Ascending aorta (tissue), 2 donors: ENCODE measurements around the gene TGM5. TPM values are rescaled to one million over a fixed set of nuclear protein-coding genes. Genes with fewer than 3 reads are reported as not detected.
A peak's percentile ranks its signal among the peaks of the same experiment; 100 is the strongest.
"Not testable (repeated sequence)": the region's sequence is repeated elsewhere in the genome, so short reads cannot be mapped to it uniquely, and the experiment has no call there.

Experiments
- DNase-seq, 2 donors: peaks; one replicate each; pipeline ENCODE4 v3.0.0-alpha.2; 2019; ENCODE audit warnings: low spot score in 2 of 2
- H3K27ac ChIP-seq, 2 donors: fragments of 200-600 bp; sonication (generic); one replicate each; pipeline ENCODE4 v1.5.1; 2016 to 2017; ENCODE audit warnings: mild to moderate bottlenecking in 1 of 2
- H3K27me3 ChIP-seq: fragments of 200-600 bp; sonication (generic); one replicate; pipeline ENCODE4 v1.5.1; 2017
- H3K36me3 ChIP-seq, 2 donors: fragments of 200-600 bp; sonication (generic); one replicate each; pipeline ENCODE4 v1.5.1; 2016
- H3K4me1 ChIP-seq, 2 donors: fragments of 200-600 bp; sonication (generic); one replicate each; pipeline ENCODE4 v1.5.1; 2016 to 2017; ENCODE audit warnings: mild to moderate bottlenecking in 1 of 2
- H3K4me3 ChIP-seq, 2 donors: fragments of 200-600 bp; sonication (generic); one replicate each; pipeline ENCODE4 v1.5.1; 2016 to 2017; ENCODE audit warnings: mild to moderate bottlenecking in 1 of 2
- H3K9me3 ChIP-seq, 2 donors: fragments of 200-600 bp; sonication (generic); one replicate each; pipeline ENCODE4 v1.5.1; 2016
- intact Hi-C: fragments of 100-400 bp; cut with DNase I; formaldehyde crosslinking; loops from one replicate; pipeline ENCODE4 v1.15.1; 2023
- total RNA-seq: library from RNA; depleted of rRNA; stranded (reverse); fragments of >200 nt; gene quantifications from one replicate; pipeline ENCODE4 v1.1.0, GENCODE V29; 2016
- TF ChIP-seq, protein P1 (sequence below), 3 experiments: fragments of 200-600 bp in 2 of 3; fragments of 450-650 bp in 1 of 3; sonication (generic) in 2 of 3; IDR thresholded peaks; one replicate each; pipeline ENCODE4 v1.5.1; 2016 to 2019; ENCODE audit warnings: antibody characterized with exemption in 3 of 3, mild to moderate bottlenecking in 1 of 3, moderate library complexity in 1 of 3

The TGM5 gene
- total RNA-seq, 1 donor from 2014 or later = not detected

- no peaks in the 10 kb centered on the region for H3K27me3 ChIP-seq
- H3K4me1 ChIP-seq = no peaks in the 10 kb centered on the region
- no peak overlapping the region for H3K27ac ChIP-seq
- no peaks in the 10 kb centered on the region for H3K36me3 ChIP-seq
- intact Hi-C loops = no loop called here
- DNase-seq = no peak
- TF ChIP-seq, protein P1, sequence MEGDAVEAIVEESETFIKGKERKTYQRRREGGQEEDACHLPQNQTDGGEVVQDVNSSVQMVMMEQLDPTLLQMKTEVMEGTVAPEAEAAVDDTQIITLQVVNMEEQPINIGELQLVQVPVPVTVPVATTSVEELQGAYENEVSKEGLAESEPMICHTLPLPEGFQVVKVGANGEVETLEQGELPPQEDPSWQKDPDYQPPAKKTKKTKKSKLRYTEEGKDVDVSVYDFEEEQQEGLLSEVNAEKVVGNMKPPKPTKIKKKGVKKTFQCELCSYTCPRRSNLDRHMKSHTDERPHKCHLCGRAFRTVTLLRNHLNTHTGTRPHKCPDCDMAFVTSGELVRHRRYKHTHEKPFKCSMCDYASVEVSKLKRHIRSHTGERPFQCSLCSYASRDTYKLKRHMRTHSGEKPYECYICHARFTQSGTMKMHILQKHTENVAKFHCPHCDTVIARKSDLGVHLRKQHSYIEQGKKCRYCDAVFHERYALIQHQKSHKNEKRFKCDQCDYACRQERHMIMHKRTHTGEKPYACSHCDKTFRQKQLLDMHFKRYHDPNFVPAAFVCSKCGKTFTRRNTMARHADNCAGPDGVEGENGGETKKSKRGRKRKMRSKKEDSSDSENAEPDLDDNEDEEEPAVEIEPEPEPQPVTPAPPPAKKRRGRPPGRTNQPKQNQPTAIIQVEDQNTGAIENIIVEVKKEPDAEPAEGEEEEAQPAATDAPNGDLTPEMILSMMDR (IDR thresholded peaks at IDR 0.05) = no peak
- H3K9me3 ChIP-seq = no peaks in the 10 kb centered on the region
- H3K4me3 ChIP-seq = no peak overlapping the region
Measured at GRCh38 chr15:43275740-43276562, 9.2 kb upstream of the TGM5 start.

DNA sequence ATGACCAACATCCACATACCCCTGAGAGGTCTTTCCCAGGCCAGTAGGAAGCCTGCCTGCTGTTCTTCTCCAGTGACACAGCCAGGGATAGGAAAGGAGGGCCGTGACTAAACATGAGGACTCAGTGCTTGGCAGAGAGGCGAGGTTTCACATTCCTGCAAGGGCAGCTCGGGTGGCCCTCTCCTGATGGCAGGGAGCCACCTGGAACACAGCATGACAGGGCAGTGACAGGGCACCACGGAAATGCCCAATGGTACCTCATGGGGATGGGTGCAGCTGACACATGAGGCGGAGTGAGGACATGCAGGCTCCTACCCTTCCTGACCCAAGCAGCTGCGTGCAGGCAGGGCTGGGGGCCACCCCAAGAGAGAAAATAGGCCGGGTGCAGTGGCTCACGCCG, 7.4 kb upstream of the TGM5 start:
- DNase-seq = peak in 1 of 2 donors; percentile 61
- H3K4me1 ChIP-seq = no peaks in the 10 kb centered on the region
- no peak overlapping the region for H3K27ac ChIP-seq
- H3K4me3 ChIP-seq = no peak overlapping the region
- TF ChIP-seq, protein P1 (IDR thresholded peaks at IDR 0.05) = no peak
- no peaks in the 10 kb centered on the region for H3K9me3 ChIP-seq
- intact Hi-C loops = no loop called here
- H3K27me3 ChIP-seq = no peaks in the 10 kb centered on the region
- H3K36me3 ChIP-seq = no peaks in the 10 kb centered on the region

DNA sequence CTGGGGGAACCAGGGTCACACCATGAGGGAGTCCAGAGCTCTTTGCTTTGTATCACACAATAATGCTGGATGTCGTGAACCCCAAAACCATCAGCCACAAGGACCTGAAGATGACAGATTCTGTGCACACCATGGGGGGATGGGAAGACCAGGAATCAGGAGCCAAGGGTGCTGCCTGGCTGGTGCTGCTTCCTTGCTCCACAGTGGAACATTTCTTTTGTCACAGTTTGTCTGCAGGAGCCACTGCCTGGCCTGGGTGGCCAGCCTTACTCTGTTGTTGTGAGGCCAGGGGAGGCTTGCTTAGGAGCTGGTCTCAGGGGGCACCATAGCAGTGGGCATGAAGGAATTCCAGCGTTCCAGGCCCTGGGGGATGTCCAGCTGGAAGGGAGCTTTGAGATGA, 6.5 kb upstream of the TGM5 start:
- H3K9me3 ChIP-seq = no peaks in the 10 kb centered on the region
- no peaks in the 10 kb centered on the region for H3K4me1 ChIP-seq
- DNase-seq = peak in 1 of 2 donors; percentile 24
- H3K27ac ChIP-seq = no peak overlapping the region
- H3K4me3 ChIP-seq = no peak overlapping the region
- no peaks in the 10 kb centered on the region for H3K36me3 ChIP-seq
- intact Hi-C loops = no loop called here
- H3K27me3 ChIP-seq = no peaks in the 10 kb centered on the region
- TF ChIP-seq, protein P1 (IDR thresholded peaks at IDR 0.05) = no peak

- H3K4me3 ChIP-seq, H3K4me1 ChIP-seq, DNase-seq, H3K27ac ChIP-seq, H3K27me3 ChIP-seq, H3K9me3 ChIP-seq, intact Hi-C loops, H3K36me3 ChIP-seq: not testable (repeated sequence)
Measured at GRCh38 chr15:43271908-43272307, 5.2 kb upstream of the TGM5 start.

- H3K4me1 ChIP-seq = no peaks in the 10 kb centered on the region
- H3K36me3 ChIP-seq = no peaks in the 10 kb centered on the region
- TF ChIP-seq, protein P1 (IDR thresholded peaks at IDR 0.05) = no peak
- DNase-seq = peak in 1 of 2 donors; percentile 44
- no peaks in the 10 kb centered on the region for H3K27me3 ChIP-seq
- no peak overlapping the region for H3K4me3 ChIP-seq
- intact Hi-C loops = no loop called here
- H3K9me3 ChIP-seq = no peaks in the 10 kb centered on the region
- H3K27ac ChIP-seq = no peak overlapping the region
Measured at GRCh38 chr15:43270676-43271306, 4.1 kb upstream of the TGM5 start.

GRCh38 chr15:43270113-43270665, 3.5 kb upstream of the TGM5 start:
- Histone ChIP-seq H3K4me1 (no peaks in the 10 kb centered on the region), H3K27ac (no peak overlapping the region), H3K27me3 (no peaks in the 10 kb centered on the region), H3K4me3 (no peak overlapping the region), H3K36me3 (no peaks in the 10 kb centered on the region), H3K9me3 (no peaks in the 10 kb centered on the region)
- DNase-seq = peak in 1 of 2 donors; percentile 45
- intact Hi-C loops = no loop called here
- TF ChIP-seq, protein P1 (IDR thresholded peaks at IDR 0.05) = no peak
